GM18507 (cell line): ENCODE data around the gene NOS1.

Experiments
- DNase-seq: peaks from one replicate; pipeline ENCODE4 v3.0.0; 2011; ENCODE audit warnings: low read depth; ENCODE audit not compliant: insufficient read length; ENCODE audit errors: extremely low spot score
- FAIRE-seq: peaks from 2 replicates; lab custom pipeline; 2011; peaks lifted over from hg19 to GRCh38; lab: Jason Lieb, UNC

The NOS1 gene

GRCh38 chr12:117158911-117159553, 202.4 kb downstream of the NOS1 start:
- no peak for FAIRE-seq

More at GRCh38 chr12:117158911-117159553, 202.4 kb downstream of the NOS1 start:
- DNase-seq, result no peak
